DMS79 (cell line): ENCODE measurements around the gene GNB1.

Experiments
- DNase-seq: peaks from one replicate; lab custom pipeline; 2025; lab: John Stamatoyannopoulos, UW

Gene GNB1

DNA sequence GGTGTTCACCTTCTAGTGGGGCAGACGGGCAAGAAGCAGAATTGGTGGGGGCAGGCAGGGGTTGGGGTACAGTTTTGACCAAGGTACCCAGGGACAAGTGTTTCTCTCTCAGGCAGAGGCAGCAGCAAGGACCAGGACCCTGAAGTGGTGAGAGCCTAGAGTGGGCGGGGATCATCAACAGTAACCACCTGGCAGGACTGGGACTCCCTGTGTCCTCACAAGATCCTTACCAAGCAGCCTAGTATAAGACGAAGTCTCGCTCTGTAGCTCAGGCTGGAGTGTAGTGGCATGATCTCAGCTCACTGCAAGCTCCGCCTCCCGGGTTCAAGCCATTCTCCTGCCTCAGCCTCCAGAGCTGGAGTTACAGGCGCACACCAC, 109.4 kb downstream of the GNB1 start:
- no peak for DNase-seq

GRCh38 chr1:1780598-1781525, 110.0 kb downstream of the GNB1 start:
- DNase-seq = no peak

DNA sequence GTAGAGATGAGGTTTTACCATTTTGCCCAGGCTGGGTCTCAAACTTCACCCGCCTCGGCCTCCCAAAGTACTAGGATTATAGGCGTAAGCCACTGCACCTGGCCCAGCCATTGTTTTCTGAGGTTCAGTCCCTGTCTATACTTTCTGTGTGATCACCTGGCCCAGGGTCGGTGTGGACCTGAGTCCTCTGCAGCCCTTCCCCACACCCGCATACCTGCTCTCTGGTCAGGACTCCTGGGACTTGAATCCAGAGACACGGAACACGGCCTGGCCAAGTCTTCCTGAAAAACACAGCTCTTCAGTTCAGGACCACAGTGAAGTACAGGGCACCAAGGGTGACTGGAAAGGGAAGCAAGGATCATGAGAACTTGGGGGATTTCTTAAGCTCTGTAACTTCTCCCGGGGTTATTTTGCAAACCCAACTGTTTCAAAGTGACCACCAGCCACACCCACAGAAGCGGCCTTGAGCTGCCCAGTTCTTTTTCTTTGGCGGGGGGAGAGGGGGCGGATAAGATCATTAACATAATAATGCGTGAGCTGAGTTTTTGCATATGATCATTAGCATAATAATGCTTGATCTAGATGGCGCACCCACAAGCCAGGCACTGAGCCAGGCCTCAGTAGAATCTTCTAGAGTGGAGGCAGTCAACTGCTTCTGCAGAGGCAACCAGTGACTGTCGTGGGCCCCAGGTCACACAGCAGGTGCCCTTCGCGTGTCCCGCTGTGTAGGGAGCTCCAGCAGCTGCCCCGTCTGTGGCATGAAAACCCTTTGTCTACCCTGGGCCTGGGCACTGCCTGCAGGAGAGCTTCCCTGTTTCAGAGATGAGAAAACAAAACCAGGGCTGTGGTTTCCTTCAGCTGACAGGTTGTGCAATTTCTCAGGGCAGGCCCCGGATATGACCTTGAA, 110.9 kb downstream of the GNB1 start:
- DNase-seq = no peak

- DNase-seq = no peak
These were observed 111.6 kb downstream of the GNB1 start for GRCh38 chr1:1779320-1779675.

DNA sequence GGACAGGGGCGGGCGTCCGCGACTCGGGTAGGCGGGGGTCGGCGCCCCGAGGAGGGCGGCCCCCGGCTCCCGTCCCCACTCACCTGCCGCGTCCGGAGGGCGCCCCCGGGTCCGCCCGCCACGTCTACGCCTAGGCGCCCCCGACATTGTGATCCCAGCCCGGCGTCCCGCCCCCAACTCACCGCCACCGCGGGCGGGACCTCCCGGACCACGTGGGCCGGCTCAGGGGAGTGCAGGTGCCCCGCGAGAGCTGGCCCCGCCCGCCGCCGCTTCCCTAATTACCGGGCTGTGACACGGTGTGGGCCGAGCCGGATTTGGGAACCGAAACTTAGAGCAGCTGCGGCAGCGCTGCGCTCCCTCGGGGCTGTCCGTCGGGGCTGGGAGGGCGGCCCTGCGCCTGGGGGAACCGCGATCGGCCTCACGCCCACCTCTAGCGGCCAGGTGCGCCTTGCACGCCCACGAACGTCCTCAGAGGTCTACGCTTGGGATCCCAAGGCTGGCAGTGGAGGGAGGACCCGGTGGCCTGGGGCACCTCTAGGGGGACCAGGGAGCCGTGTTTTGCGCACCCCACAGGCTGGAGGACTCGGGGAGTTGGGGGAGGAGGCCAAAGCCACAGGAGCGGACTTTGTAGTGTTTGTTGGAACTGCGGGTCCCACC, 112.1 kb downstream of the GNB1 start:
- DNase-seq = peak; percentile 72

DNA sequence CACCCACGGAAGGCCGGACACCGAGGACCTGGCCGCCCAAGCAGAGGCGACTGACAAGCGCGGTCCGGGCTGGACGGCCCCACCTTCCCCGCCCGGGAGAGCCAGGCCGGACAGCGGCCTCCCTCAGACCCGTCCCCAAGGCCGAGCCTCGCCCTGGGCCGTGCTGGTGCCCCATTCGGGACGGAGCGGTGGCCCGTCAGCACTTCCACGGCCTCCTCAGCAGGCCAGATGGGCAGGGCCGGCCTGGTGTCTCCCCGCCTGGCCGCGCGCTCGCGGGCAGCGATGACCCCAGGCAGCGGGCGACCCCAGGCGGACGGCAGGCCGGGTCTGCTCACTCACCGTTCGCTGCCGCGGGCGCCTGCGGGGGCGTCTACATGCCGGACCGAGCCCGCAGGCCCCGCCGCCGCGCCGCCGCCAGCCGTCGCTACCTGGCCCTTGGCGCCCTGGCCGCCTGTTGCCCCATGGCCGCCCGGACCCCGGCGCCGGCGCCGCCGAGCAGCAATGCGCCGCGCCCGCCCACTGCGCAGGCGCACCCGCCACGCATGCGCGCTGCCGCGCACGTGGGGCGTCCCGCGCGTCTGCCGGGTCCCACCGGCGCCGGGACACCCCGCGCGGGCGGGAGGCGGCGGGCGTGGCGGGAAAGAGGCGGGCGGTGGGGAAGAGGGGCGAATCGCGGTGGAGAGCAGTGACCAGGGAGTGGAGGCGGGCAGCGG, 112.8 kb downstream of the GNB1 start, which contains the start of gene NADK:
NADK (minus strand) TSS at position 521 of the 713 bp plus-strand sequence. CDS start 13,064 bp downstream, outside the sequence.
- peak; percentile 24 for DNase-seq

GRCh38 chr1:1777583-1777899, 113.3 kb downstream of the GNB1 start:
- DNase-seq = no peak

GRCh38 chr1:1776672-1777582, 114.0 kb downstream of the GNB1 start:
- DNase-seq = no peak

DNA sequence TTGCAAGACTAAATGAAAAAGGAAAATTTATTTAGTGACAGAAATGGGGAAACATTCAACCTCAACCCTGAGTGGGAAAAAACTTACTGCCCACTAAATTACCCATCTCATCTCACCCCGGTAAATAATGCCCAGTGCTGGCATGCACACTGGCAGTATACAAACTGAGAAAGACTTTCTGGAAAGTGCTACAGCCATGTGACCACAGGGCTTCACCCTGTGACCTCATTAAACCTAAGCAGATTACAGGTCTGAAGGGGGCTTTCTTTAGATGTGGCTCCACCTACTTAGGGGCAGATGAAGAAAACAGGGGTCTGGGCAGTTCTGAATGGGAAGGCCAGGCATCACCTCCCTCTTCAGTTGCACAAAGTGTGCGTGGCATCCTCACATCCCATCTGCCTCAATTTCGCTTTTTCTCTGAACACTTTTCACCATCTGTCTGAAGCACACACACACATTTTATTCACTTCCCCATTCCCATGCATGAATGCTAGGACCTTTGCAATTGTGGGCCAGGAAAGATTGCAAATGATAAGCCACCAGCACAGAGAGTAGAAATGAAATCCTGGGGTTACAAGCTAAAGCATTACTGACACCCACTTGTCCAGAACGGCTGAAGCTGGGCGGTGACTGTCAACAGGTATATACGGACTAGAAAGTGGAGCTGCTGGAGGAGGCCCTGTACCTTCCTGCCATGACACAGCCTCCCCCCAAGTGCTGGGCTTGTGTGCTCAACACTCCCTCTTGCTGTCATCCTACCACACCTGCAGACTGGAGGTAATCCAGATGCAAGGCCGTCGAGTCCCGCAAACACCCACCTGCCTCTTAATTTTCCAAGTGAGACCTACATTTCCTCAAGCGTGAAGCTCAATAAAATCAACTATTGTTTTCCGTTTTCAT, 115.3 kb downstream of the GNB1 start:
- peak; percentile 64 for DNase-seq

DNA sequence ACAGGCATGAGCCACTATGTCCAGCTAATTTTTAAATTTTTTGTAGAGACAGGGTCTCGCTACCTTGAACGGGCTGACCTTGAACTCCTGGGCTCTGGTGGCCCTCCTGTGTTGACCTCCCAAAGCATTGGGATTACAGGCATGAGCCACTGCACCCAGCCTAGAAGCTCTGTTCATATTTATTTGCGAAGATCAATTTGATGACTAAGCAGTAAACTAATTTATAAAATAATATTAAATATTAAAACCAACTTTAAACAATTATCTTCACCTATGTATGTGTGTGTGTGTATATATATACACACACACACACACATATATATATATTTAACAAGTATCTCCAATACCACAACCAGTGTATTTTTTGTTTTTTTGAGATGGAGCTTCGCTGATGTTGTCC, 117.0 kb downstream of the GNB1 start:
- DNase-seq = no peak

GRCh38 chr1:1771096-1771495, 119.8 kb downstream of the GNB1 start:
- no peak for DNase-seq

DNA sequence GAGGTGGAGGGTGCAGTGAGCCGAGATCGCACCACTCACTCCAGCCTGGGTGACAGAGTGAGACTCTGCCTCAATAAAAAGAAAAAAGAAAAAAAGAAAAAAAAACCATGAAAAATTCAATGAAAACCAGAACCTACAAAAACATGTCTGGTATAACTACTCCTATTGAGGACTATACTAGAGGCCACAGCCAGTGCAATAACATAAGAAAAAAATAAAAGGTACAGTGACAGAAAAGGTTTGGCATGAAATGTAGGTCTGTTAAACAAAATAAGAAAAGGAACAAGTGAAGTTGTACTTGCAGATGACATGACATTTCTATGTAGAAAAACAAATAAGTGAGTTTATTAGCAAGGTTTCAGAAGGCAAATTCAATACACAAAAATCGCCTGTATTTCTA, 120.8 kb downstream of the GNB1 start:
- no peak for DNase-seq

DNA sequence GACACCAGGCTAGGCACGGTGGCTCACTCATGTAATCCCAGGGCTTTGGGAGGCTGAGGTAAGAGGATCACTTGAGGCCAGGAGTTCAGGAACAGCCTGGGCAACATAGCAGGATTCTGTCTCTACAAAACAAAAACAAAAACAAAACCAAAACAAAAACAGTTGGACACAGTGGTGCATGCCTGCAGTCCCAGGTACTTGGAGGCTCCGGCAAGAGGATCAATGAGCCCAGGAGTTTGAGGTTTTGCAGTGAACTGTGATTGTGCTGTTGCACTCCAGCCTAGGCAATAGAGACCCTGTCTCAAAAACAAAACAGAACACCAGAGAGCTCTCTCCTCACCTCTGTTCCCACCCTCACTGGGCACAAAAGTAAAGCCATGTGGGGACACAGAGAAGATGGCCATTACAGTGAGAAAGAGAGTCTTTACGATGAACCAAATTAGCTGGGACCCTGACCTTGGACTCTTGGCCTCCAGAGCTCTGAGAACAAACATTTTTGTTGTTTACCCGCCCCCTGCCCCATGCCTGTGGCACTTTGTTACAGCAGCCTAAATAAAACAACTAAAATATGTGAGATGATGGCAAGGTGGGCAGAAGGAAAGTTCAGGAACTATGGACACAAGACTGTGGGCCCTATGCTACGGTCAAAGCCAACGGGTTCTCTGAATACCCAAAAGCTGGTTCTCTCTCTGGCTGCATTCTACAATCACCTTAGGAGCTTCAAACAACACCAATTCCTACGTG, 122.5 kb downstream of the GNB1 start:
- no peak for DNase-seq

- DNase-seq = no peak
These were observed 125.9 kb downstream of the GNB1 start for GRCh38 chr1:1764876-1765470.

DNA sequence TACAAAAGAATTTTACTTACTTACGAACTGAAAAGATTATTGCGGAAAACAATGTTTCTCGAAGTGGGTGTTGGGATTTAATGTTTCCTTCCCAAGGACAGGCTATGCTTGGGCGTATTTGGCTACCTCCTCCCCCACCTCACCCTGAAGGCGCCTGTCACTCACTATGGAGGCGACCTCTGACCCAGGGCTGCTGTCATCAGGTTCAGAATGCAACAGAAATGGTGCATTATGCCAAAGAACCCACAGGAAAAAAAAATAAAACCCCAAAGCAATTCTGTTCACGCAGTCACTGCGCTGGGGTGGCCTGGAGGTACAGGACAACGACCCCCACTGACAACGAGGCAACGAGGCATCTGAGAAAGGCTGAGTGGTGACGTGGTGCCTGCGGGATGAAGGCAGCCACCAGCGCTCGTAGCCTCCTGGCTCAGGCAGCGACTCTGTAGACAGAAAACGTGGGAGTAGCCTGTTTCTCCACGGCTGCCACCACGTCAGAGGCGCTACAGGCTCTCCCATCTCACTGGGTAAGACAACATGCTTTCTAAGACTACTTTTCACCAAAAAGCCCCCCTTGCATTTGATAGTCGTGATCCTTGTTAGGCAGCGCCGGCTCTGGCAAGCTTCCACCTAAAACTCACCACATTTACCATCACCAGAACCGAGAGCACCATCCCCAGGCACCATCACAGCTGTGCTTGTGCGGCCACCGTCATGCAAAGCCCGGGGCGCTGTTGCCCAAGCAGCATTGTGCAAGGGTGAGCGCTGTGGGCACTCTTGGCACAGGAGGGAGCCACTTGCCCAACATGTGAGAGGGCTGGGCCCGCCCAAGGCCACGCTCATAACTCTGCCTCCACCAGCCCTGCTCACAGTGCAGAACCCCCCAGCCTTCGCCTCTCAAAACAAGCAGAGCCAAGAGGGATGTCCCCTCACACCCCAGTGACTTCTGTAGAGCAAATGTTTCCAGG, 126.9 kb downstream of the GNB1 start:
- DNase-seq = peak; percentile 91

DNA sequence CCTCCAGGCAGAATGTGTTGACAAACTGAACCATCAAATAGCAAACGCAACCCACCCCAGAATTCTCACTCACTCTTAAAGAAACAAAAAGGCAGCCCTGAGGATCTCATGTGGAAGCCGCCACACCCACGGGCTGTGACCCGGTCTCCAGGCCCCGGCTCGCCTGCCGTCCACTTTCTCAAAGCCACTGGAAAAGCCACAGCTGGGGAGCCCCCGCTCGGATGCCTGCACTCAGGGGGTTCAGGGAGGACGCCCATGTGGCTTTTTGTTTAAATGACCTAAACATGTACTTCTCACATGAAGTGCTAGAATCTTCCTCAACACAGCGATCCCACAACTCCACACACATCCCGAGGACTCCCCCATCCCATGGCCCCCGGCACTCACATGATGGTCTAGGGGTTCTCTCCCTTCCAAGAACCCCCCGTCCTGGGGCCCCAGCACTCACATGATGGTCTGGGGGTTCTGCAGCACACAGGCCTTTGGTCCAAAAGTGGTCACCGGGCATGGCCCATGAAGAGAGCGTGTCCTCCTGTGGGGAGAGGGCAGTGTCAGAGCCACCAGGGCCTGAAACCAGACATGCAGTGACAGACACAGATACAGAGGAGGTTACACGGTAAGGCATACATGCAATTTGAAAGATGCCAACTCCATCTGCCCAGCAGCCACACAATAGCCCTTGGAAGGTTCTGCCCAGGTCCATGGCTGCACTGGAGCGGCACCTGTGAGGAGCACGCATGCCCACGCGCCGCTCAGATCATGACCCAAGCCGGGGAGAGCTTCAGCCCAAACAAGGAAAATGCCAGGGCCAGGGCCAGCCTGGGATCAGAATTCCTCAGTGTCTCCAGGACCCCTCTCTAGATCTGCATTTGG, 129.1 kb downstream of the GNB1 start:
- no peak for DNase-seq
